Measurements from ENCODE around the gene USP11. TPM values are rescaled to one million over a fixed set of nuclear protein-coding genes. Genes with fewer than 3 reads are reported as not detected.

The USP11 gene
- total RNA-seq, 1 experiment from 2014 or later = 55.6 TPM

Other genes with a start within 250 kb of the USP11 start
- gene RGN, start 154.6 kb upstream of the USP11 start, total RNA-seq (2014; rRNA removed; shearing (Covaris generic)) = 1.7 and 1.9 TPM in 2 replicates
- gene NDUFB11, start 88.3 kb upstream of the USP11 start, total RNA-seq (2014; rRNA removed; shearing (Covaris generic)) = 194 and 205 TPM in 2 replicates
- 33.3 and 45.9 TPM in 2 replicates for gene RBM10, start 87.8 kb upstream of the USP11 start, total RNA-seq (2014; rRNA removed; shearing (Covaris generic))
- gene UBA1, start 39.2 kb upstream of the USP11 start, total RNA-seq (2014; rRNA removed; shearing (Covaris generic)) = 155 and 247 TPM in 2 replicates
- 156 and 209 TPM in 2 replicates for gene CDK16, start 14.3 kb upstream of the USP11 start, total RNA-seq (2014; rRNA removed; shearing (Covaris generic))
- 0.05 and 0.20 TPM in 2 replicates for gene ZNF157, start 137.6 kb downstream of the USP11 start, total RNA-seq (2014; rRNA removed; shearing (Covaris generic))

Data from M059J (cell line).